IMR-90 (cell line): ENCODE measurements around the gene TMEM213. TPM values are rescaled to one million over a fixed set of nuclear protein-coding genes. Genes with fewer than 3 reads are reported as not detected.

Experiments used
- ATAC-seq: fragments of 200-7000 bp; cut with Tn5 transposase; 2 replicates; pipeline ENCODE4 v1.9.1; 2020; ENCODE audit warnings: low read depth, mild to moderate bottlenecking, moderate library complexity
- BruUV-seq: library from RNA; stranded (reverse); fragments of 400-500 nt; replicated peaks from 2 replicates; lab custom pipeline; 2021; lab: Mats Ljungman, UMichigan
- CTCF ChIA-PET: fragments of 300-600 bp; formaldehyde crosslinking; extraction: SDS; loops from one replicate; lab custom pipeline; 2021; ENCODE audit warnings: antibody characterized with exemption; lab: Yijun Ruan, JAX
- POLR2A ChIA-PET: fragments of 300-600 bp; sonication (Branson Sonifier 250); formaldehyde crosslinking; loops from one replicate; lab custom pipeline; 2022; ENCODE audit warnings: antibody characterized with exemption; ENCODE audit not compliant: unreplicated experiment; lab: Charles Lee
- DNase-seq: peaks from one replicate; pipeline ENCODE4 v3.0.0; 2013
- H2AFZ ChIP-seq: replicated peaks from 2 replicates; pipeline ENCODE3; 2013; ENCODE audit warnings: low read length, mild to moderate bottlenecking; ENCODE audit not compliant: poor library complexity
- H2AK5ac ChIP-seq: 2 replicates; pipeline ENCODE4 v1.6.1; 2013; ENCODE audit warnings: low read depth, low read length, inconsistent platforms
- H2AK9ac ChIP-seq: replicated peaks from 2 replicates; pipeline ENCODE3; 2013; ENCODE audit warnings: mild to moderate bottlenecking, low read depth, low read length, moderate library complexity; ENCODE audit not compliant: poor library complexity
- H2BK120ac ChIP-seq: 2 replicates; pipeline ENCODE4 v1.6.1; 2013; ENCODE audit warnings: low read depth, low read length, inconsistent platforms
- H2BK15ac ChIP-seq: 3 replicates; pipeline ENCODE4 v1.6.1; 2013; ENCODE audit warnings: low read depth, low read length, inconsistent platforms
- H2BK20ac ChIP-seq: 2 replicates; pipeline ENCODE4 v1.6.1; 2013; ENCODE audit warnings: low read depth, mild to moderate bottlenecking, inconsistent platforms, low read length, moderate library complexity
- H2BK5ac ChIP-seq: 2 replicates; pipeline ENCODE4 v1.6.1; 2013; ENCODE audit warnings: mild to moderate bottlenecking, low read depth, low read length, inconsistent platforms; ENCODE audit not compliant: poor library complexity, severe bottlenecking
- H3K14ac ChIP-seq: replicated peaks from 2 replicates; pipeline ENCODE4 v1.6.1; 2013; ENCODE audit warnings: low read depth, low read length, inconsistent platforms
- H3K18ac ChIP-seq: 2 replicates; pipeline ENCODE4 v1.6.1; 2013; ENCODE audit warnings: low read depth, low read length, control low read depth
- H3K23ac ChIP-seq: 2 replicates; pipeline ENCODE4 v1.6.1; 2013; ENCODE audit warnings: low read depth, low read length, inconsistent platforms
- H3K27ac ChIP-seq: 2 replicates; pipeline ENCODE4 v1.5.1; 2013; ENCODE audit warnings: mild to moderate bottlenecking, control low read depth, low read length; ENCODE audit not compliant: insufficient read depth
- H3K27me3 ChIP-seq: 2 replicates; pipeline ENCODE4 v1.6.1; 2013; ENCODE audit warnings: low read length; ENCODE audit not compliant: control insufficient read depth, insufficient read depth
- H3K36me3 ChIP-seq: 2 replicates; pipeline ENCODE4 v1.6.1; 2013; ENCODE audit warnings: low read length, mixed read lengths; ENCODE audit not compliant: control insufficient read depth, insufficient read depth
- H3K4ac ChIP-seq: 2 replicates; pipeline ENCODE4 v1.6.1; 2013; ENCODE audit warnings: low read depth, low read length, inconsistent platforms
- H3K4me1 ChIP-seq: 2 replicates; pipeline ENCODE4 v1.6.1; 2013; ENCODE audit warnings: low read length, mixed read lengths; ENCODE audit not compliant: control insufficient read depth, insufficient read depth
- H3K4me2 ChIP-seq: 2 replicates; pipeline ENCODE4 v1.6.1; 2013; ENCODE audit warnings: low read depth, mild to moderate bottlenecking, control low read depth, low read length, moderate library complexity
- H3K4me3 ChIP-seq: 2 replicates; pipeline ENCODE4 v1.5.1; 2013; ENCODE audit warnings: low read depth, mild to moderate bottlenecking, control low read depth, low read length, moderate library complexity; ENCODE audit not compliant: insufficient read depth
- H3K56ac ChIP-seq: 2 replicates; pipeline ENCODE4 v1.6.1; 2013; ENCODE audit warnings: low read length, inconsistent platforms; ENCODE audit not compliant: insufficient read depth; ENCODE audit errors: extremely low read depth
- H3K79me1 ChIP-seq, 2 experiments: 2 replicates each; pipeline ENCODE4 v1.6.1; 2013; ENCODE audit warnings: low read length in 2 of 2, inconsistent platforms in 1 of 2, low read depth in 1 of 2
- H3K9ac ChIP-seq: 2 replicates; pipeline ENCODE4 v1.6.1; 2013; ENCODE audit warnings: low read depth, low read length, control low read depth
- H3K9me1 ChIP-seq: 2 replicates; pipeline ENCODE4 v1.6.1; 2013; ENCODE audit warnings: low read length, inconsistent platforms; ENCODE audit not compliant: insufficient read depth
- H3K9me3 ChIP-seq: 2 replicates; pipeline ENCODE4 v1.6.1; 2013; ENCODE audit warnings: low read length; ENCODE audit not compliant: control insufficient read depth, insufficient read depth
- H4K20me1 ChIP-seq: 2 replicates; pipeline ENCODE4 v1.6.1; 2013; ENCODE audit warnings: low read length, inconsistent platforms; ENCODE audit not compliant: insufficient read depth
- H4K5ac ChIP-seq: 2 replicates; pipeline ENCODE4 v1.6.1; 2013; ENCODE audit warnings: mild to moderate bottlenecking, low read depth, low read length, control low read depth
- H4K8ac ChIP-seq, 2 experiments: 2 replicates each; pipeline ENCODE4 v1.6.1; 2013; ENCODE audit warnings: low read depth in 2 of 2, low read length in 2 of 2, control low read depth in 1 of 2, inconsistent platforms in 1 of 2
- H4K91ac ChIP-seq: 2 replicates; pipeline ENCODE4 v1.6.1; 2013; ENCODE audit warnings: low read depth, low read length, inconsistent platforms; ENCODE audit not compliant: insufficient read depth
- BHLHE40 ChIP-seq: fragments of 150-350 bp; IDR thresholded peaks from 2 replicates; pipeline ENCODE4 v1.6.1; 2016; ENCODE audit warnings: mild to moderate bottlenecking, low read depth, low read length
- CEBPB ChIP-seq: IDR thresholded peaks from 2 replicates; pipeline ENCODE4 v1.6.1; 2012; ENCODE audit warnings: low read depth, low read length, improper control_type of control experiment
- CHD1 ChIP-seq: IDR thresholded peaks from 2 replicates; pipeline ENCODE4 v1.6.1; 2012; ENCODE audit warnings: low read depth, low read length, improper control_type of control experiment
- CTCF ChIP-seq: conservative IDR thresholded peaks from 2 replicates; pipeline ENCODE4 v1.5.1; 2012; ENCODE audit warnings: mild to moderate bottlenecking, low read depth, low read length, improper control_type of control experiment
- ELK1 ChIP-seq: fragments of 150-350 bp; IDR thresholded peaks from 2 replicates; pipeline ENCODE4 v1.6.1; 2016; ENCODE audit warnings: low read depth, mild to moderate bottlenecking, low read length, moderate library complexity, borderline replicate concordance
- FOS ChIP-seq: fragments of 150-350 bp; IDR thresholded peaks from 2 replicates; pipeline ENCODE4 v1.6.1; 2016; ENCODE audit warnings: low read depth, low read length
- MAFK ChIP-seq: IDR thresholded peaks from 2 replicates; pipeline ENCODE4 v1.6.1; 2012; ENCODE audit warnings: low read depth, low read length, improper control_type of control experiment
- MAZ ChIP-seq: IDR thresholded peaks from 2 replicates; pipeline ENCODE4 v1.6.1; 2012; ENCODE audit warnings: low read depth, mild to moderate bottlenecking, low read length, improper control_type of control experiment, moderate library complexity, borderline replicate concordance
- MXI1 ChIP-seq: IDR thresholded peaks from 2 replicates; pipeline ENCODE4 v1.6.1; 2012; ENCODE audit warnings: low read depth, mild to moderate bottlenecking, low read length, moderate library complexity, borderline replicate concordance
- NFE2L2 ChIP-seq: fragments of 150-350 bp; IDR thresholded peaks from 2 replicates; pipeline ENCODE4 v1.6.1; 2016; ENCODE audit warnings: low read depth, mild to moderate bottlenecking, low read length
- POLR2A ChIP-seq: IDR thresholded peaks from 2 replicates; pipeline ENCODE4 v1.6.1; 2012; ENCODE audit warnings: mild to moderate bottlenecking, low read depth, low read length
- RAD21 ChIP-seq: IDR thresholded peaks from 2 replicates; pipeline ENCODE4 v1.6.1; 2012; ENCODE audit warnings: low read length, improper control_type of control experiment
- RCOR1 ChIP-seq: IDR thresholded peaks from 2 replicates; pipeline ENCODE4 v1.6.1; 2012; ENCODE audit warnings: mild to moderate bottlenecking, low read length, improper control_type of control experiment; ENCODE audit not compliant: insufficient replicate concordance
- RFX5 ChIP-seq: IDR thresholded peaks from 2 replicates; pipeline ENCODE4 v1.8.0; 2012; ENCODE audit warnings: low read depth, mild to moderate bottlenecking, low read length, moderate library complexity
- SMC3 ChIP-seq: fragments of 150-350 bp; IDR thresholded peaks from 2 replicates; pipeline ENCODE4 v1.6.1; 2016; ENCODE audit warnings: low read depth, mild to moderate bottlenecking, antibody characterized with exemption, low read length, moderate library complexity
- USF2 ChIP-seq: fragments of 150-350 bp; IDR thresholded peaks from 2 replicates; pipeline ENCODE4 v1.6.1; 2017; ENCODE audit warnings: mild to moderate bottlenecking, antibody characterized with exemption, low read length, low read depth
- WGBS, 2 experiments: methylation state at CpG; one replicate each; pipeline versions ENCODE4 v1.1.5 to v1.1.7; 2013; ENCODE audit warnings: missing lambda C conversion rate in 2 of 2; ENCODE audit not compliant: insufficient read length in 1 of 2; ENCODE audit errors: extremely low coverage in 2 of 2; 5-methylcytosine and 5-hydroxymethylcytosine counted together
- dilution Hi-C: fragments of 300-500 bp; cut with HindIII; formaldehyde crosslinking; loops from one replicate; pipeline ENCODE4 v1.14.3; 2018; ENCODE audit warnings: low sequenced_read_pairs; ENCODE audit not compliant: unreplicated experiment
- in situ Hi-C: fragments of 300-500 bp; cut with MboI; formaldehyde crosslinking; loops from 3 replicates; pipeline ENCODE4 v1.14.3; 2019; ENCODE audit warnings: low sequenced_read_pairs, inconsistent platforms, mixed read lengths
- intact Hi-C: fragments of 100-400 bp; cut with micrococcal nuclease; formaldehyde crosslinking; loops from 2 replicates; pipeline ENCODE4 v1.10.0; 2022
- polyA plus RNA-seq, 3 experiments: library from polyadenylated mRNA; depleted of rRNA; stranded (reverse); fragments of >200 nt; gene quantifications; 2 replicates each; pipeline ENCODE4 v1.2.3, GENCODE V29; 2012; ENCODE audit warnings: low replicate concordance in 1 of 3
- total RNA-seq: library from RNA; depleted of rRNA; stranded (reverse); fragments of >200 nt; gene quantifications from 2 replicates; pipeline ENCODE4 v1.2.3, GENCODE V29; 2012

TMEM213 gene
- total and polyA plus RNA-seq, 2 of the 4 experiments (the other 2 are of a cell fraction) = not detected

- H2BK15ac ChIP-seq = no peak overlapping the region
- H3K14ac ChIP-seq = no peak overlapping the region
- TF ChIP-seq MAZ = no peak
- no peak for TF ChIP-seq ELK1
- TF ChIP-seq CEBPB = no peak
- no peak for TF ChIP-seq RCOR1
- no peak for TF ChIP-seq FOS
- TF ChIP-seq NFE2L2 = no peak
- TF ChIP-seq SMC3 = no peak
- TF ChIP-seq RFX5 = no peak
- TF ChIP-seq CTCF = no peak
- TF ChIP-seq CHD1 = no peak
- TF ChIP-seq RAD21 = no peak
- no peak for TF ChIP-seq MXI1
- TF ChIP-seq USF2 = no peak
- TF ChIP-seq MAFK = no peak
- TF ChIP-seq POLR2A = no peak
- no peak for TF ChIP-seq BHLHE40
- H3K23ac ChIP-seq = no peak overlapping the region
- no peak overlapping the region for H3K4me2 ChIP-seq
- no peak overlapping the region for H3K4me3 ChIP-seq
- H2AK9ac ChIP-seq = no peak overlapping the region
- intact Hi-C loops = no loop called here
- no peak overlapping the region for H2BK5ac ChIP-seq
- H4K20me1 ChIP-seq = no peaks in the 10 kb centered on the region
- no peak overlapping the region for H2BK20ac ChIP-seq
- H3K4ac ChIP-seq = no peak overlapping the region
- no peak overlapping the region for H3K9ac ChIP-seq
- DNase-seq = no peak
- H3K27me3 ChIP-seq = no peaks in the 10 kb centered on the region
- H3K9me1 ChIP-seq = no peaks in the 10 kb centered on the region
- no peak overlapping the region for H2BK120ac ChIP-seq
- H3K4me1 ChIP-seq = no peaks in the 10 kb centered on the region
- H4K5ac ChIP-seq = no peak overlapping the region
- dilution Hi-C loops = no loop called here
- no peak overlapping the region for H3K27ac ChIP-seq
- ChIA-PET CTCF (no interaction called here), POLR2A (no interaction called here)
- H3K79me1 ChIP-seq = no peaks in the 10 kb centered on the region
- H3K36me3 ChIP-seq = no peaks in the 10 kb centered on the region
- no peak overlapping the region for H3K18ac ChIP-seq
- H4K91ac ChIP-seq = no peak overlapping the region
- no peak overlapping the region for H2AFZ ChIP-seq
- H3K56ac ChIP-seq = no peak overlapping the region
- H2AK5ac ChIP-seq = no peak overlapping the region
- H4K8ac ChIP-seq = no peak overlapping the region
- H3K9me3 ChIP-seq = no peaks in the 10 kb centered on the region
- BruUV-seq = no TSS peak
- no peak for ATAC-seq
- WGBS, 2 experiments = 57% methylated on average over 1 of the region's 1 CpG; no CpG with 5 or more reads in 1 of the 2 experiments
- in situ Hi-C loops = no loop called here
Observed at GRCh38 chr7:138816650-138817049, 18.9 kb downstream of the TMEM213 start.
